ENCODE results near the gene ZFYVE21.

Gene ZFYVE21

GRCh38 chr14:103698380-103699260 lies 17.0 kb upstream of the ZFYVE21 start:
- H3K4me3 ChIP-seq (ENCODE audit: low read depth, low read length): no peak overlapping the region
- CTCF ChIA-PET: interaction anchor here (1.2 kb wide), 1 partner anchor 19 kb away, joined by 3 read pairs; no protein-coding TSS in a partner anchor
- no peak for DNase-seq (ENCODE audit: low read depth, low spot score)
- POLR2A ChIA-PET: interaction anchor here (0.6 to 0.7 kb wide), 2 partner anchors 63 to 64 kb away, joined by 3 read pairs; no protein-coding TSS in a partner anchor
- no peak for TF ChIP-seq CTCF (IDR thresholded peaks at IDR 0.05; ENCODE audit: insufficient read depth, low read length, missing control alignments)

GRCh38 chr14:103699261-103699661 lies 16.3 kb upstream of the ZFYVE21 start:
- ChIA-PET POLR2A (interaction anchor here (0.7 kb wide), 1 partner anchor 65 kb away, joined by 3 read pairs; no protein-coding TSS in a partner anchor), CTCF (interaction anchor here (1.2 kb wide), 1 partner anchor 20 kb away, joined by 3 read pairs; no protein-coding TSS in a partner anchor)
- DNase-seq (ENCODE audit: low read depth, low spot score): no peak
- no peak for TF ChIP-seq CTCF (IDR thresholded peaks at IDR 0.05; ENCODE audit: insufficient read depth, low read length, missing control alignments)
- no peak overlapping the region for H3K4me3 ChIP-seq (ENCODE audit: low read depth, low read length)

- ChIA-PET POLR2A (no interaction called here), CTCF (no interaction called here)
- H3K4me3 ChIP-seq (ENCODE audit: low read depth, low read length): no peak overlapping the region
- no peak for DNase-seq (ENCODE audit: low read depth, low spot score)
- no peak for TF ChIP-seq CTCF (IDR thresholded peaks at IDR 0.05; ENCODE audit: insufficient read depth, low read length, missing control alignments)
Measured at GRCh38 chr14:103699901-103700752, 15.5 kb upstream of the ZFYVE21 start.

- POLR2A ChIA-PET: no interaction called here
- no peak for TF ChIP-seq CTCF (IDR thresholded peaks at IDR 0.05; ENCODE audit: insufficient read depth, low read length, missing control alignments)
- CTCF ChIA-PET: no interaction called here
- H3K4me3 ChIP-seq (ENCODE audit: low read depth, low read length): no peak overlapping the region
- no peak for DNase-seq (ENCODE audit: low read depth, low spot score)
Measured at GRCh38 chr14:103700753-103701490, 14.7 kb upstream of the ZFYVE21 start.

- H3K4me3 ChIP-seq (ENCODE audit: low read depth, low read length): no peak overlapping the region
- TF ChIP-seq CTCF (IDR thresholded peaks at IDR 0.05; ENCODE audit: insufficient read depth, low read length, missing control alignments): no peak
- POLR2A ChIA-PET: interaction anchor here (1.1 kb wide), 1 partner anchor 13 kb away, joined by 3 read pairs; the partner anchor contains the start of genes XRCC3 and ZFYVE21
- CTCF ChIA-PET: interaction anchor here (0.9 kb wide), 1 partner anchor 87 kb away, joined by 3 read pairs; no protein-coding TSS in a partner anchor
- no peak for DNase-seq (ENCODE audit: low read depth, low spot score)
Measured at GRCh38 chr14:103702095-103702494, 13.5 kb upstream of the ZFYVE21 start.

Measured in AG04449 (cell line).